OCI-LY3 (cell line): ENCODE results near the gene GNAZ.

ENCODE experiments used
- H2AFZ ChIP-seq: fragments of 200-600, 300-600 bp; shearing (Covaris generic); 2 replicates; pipeline ENCODE4 v1.6.0; 2014; ENCODE audit warnings: antibody characterized with exemption, low read depth, low read length
- H3K27ac ChIP-seq: fragments of 200-600, 300-600 bp; sonication (generic); 2 replicates; pipeline ENCODE4 v1.5.1; 2014; ENCODE audit warnings: mild to moderate bottlenecking, low read length, moderate library complexity, mixed read lengths
- H3K27me3 ChIP-seq: fragments of 200-600, 300-600 bp; sonication (generic); 2 replicates; pipeline ENCODE4 v1.6.1; 2014; ENCODE audit warnings: low read depth, low read length, mixed read lengths
- H3K36me3 ChIP-seq: fragments of 200-600, 300-600 bp; sonication (generic); replicated peaks from 2 replicates; pipeline ENCODE3; 2014; ENCODE audit warnings: low read depth, low read length, mixed read lengths
- H3K4me1 ChIP-seq: fragments of 300-600, 200-600 bp; sonication (generic); 2 replicates; pipeline ENCODE4 v1.6.1; 2014; ENCODE audit warnings: low read length, mixed read lengths
- H3K4me2 ChIP-seq: fragments of 200-600, 300-600 bp; sonication (generic); 2 replicates; pipeline ENCODE4 v1.6.1; 2014; ENCODE audit warnings: low read length, mixed read lengths
- H3K4me3 ChIP-seq: fragments of 300-600, 200-600 bp; sonication (generic); 2 replicates; pipeline ENCODE4 v1.5.1; 2014; ENCODE audit warnings: antibody characterized with exemption, mild to moderate bottlenecking, low read length, moderate library complexity
- H3K79me2 ChIP-seq: fragments of 300-600, 200-600 bp; shearing (Covaris generic); 2 replicates; pipeline ENCODE4 v1.6.1; 2014; ENCODE audit warnings: mild to moderate bottlenecking, low read length, mixed read lengths
- H3K9ac ChIP-seq: fragments of 300-600, 200-600 bp; shearing (Covaris generic); 2 replicates; pipeline ENCODE4 v1.6.0; 2014; ENCODE audit warnings: mild to moderate bottlenecking, low read length, moderate library complexity
- H3K9me3 ChIP-seq: fragments of 200-600, 300-600 bp; shearing (Covaris generic); 2 replicates; pipeline ENCODE4 v1.6.1; 2014; ENCODE audit warnings: low read length, mixed read lengths; ENCODE audit not compliant: insufficient read depth
- H4K20me1 ChIP-seq: fragments of 200-600, 300-600 bp; sonication (generic); 2 replicates; pipeline ENCODE4 v1.6.1; 2016; ENCODE audit warnings: low read length, mixed read lengths; ENCODE audit not compliant: insufficient read depth
- CTCF ChIP-seq: fragments of 200-600, 300-600 bp; sonication (generic); IDR thresholded peaks from 2 replicates; pipeline ENCODE4 v1.5.1; 2014; ENCODE audit warnings: antibody characterized with exemption, low read length, low read depth
- EZH2phosphoT487 ChIP-seq: fragments of 200-600 bp; shearing (Covaris generic); IDR thresholded peaks from 2 replicates; pipeline ENCODE4 v1.6.1; 2018; ENCODE audit warnings: antibody characterized with exemption, mixed run types, low read depth

GNAZ gene

GRCh38 chr22:23150762-23151161, 80.4 kb downstream of the GNAZ start:
- Histone ChIP-seq H2AFZ (no peak overlapping the region), H3K27me3 (no peaks in the 10 kb centered on the region), H3K9me3 (no peaks in the 10 kb centered on the region), H4K20me1 (no peaks in the 10 kb centered on the region), H3K9ac (no peak overlapping the region), H3K27ac (no peak overlapping the region), H3K79me2 (no peaks in the 10 kb centered on the region), H3K4me1 (peaks cover 10% of the 10 kb centered on the region), H3K4me3 (no peak overlapping the region), H3K36me3 (no peaks in the 10 kb centered on the region), H3K4me2 (no peak overlapping the region)
- TF ChIP-seq EZH2phosphoT487 (no peak), CTCF (no peak)

DNA sequence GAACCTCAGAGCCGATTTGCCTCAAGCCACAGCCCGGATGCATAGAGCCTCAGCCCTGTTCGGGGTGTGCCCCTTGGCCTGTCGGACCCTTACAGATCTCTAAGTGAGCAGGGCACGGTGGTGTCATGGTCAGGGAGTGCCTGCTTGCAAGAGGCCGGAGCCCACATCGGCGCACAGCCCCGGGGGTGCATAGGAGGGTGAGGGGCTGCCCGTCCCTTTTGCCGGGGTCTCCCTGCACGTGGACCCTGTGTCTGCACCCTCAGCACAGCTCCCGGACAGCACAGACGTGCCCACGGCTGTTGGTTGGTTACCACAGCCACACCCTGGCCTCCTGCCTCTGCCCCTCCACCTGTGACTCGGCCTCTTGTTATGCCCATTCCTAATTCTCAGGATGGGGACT, 81.5 kb downstream of the GNAZ start:
- Histone ChIP-seq H3K27me3 (no peaks in the 10 kb centered on the region), H3K79me2 (no peaks in the 10 kb centered on the region), H4K20me1 (no peaks in the 10 kb centered on the region), H3K27ac (no peak overlapping the region), H3K4me1 (peaks cover 15% of the 10 kb centered on the region), H3K4me2 (no peak overlapping the region), H3K9me3 (no peaks in the 10 kb centered on the region), H3K9ac (no peak overlapping the region), H3K4me3 (no peak overlapping the region), H2AFZ (no peak overlapping the region), H3K36me3 (no peaks in the 10 kb centered on the region)
- no peak for TF ChIP-seq CTCF

GRCh38 chr22:23152238-23153114, 82.2 kb downstream of the GNAZ start:
- TF ChIP-seq EZH2phosphoT487 (no peak), CTCF (no peak)
- Histone ChIP-seq H3K9ac (no peak overlapping the region), H3K79me2 (no peaks in the 10 kb centered on the region), H4K20me1 (no peaks in the 10 kb centered on the region), H3K27me3 (no peaks in the 10 kb centered on the region), H3K4me3 (no peak overlapping the region), H3K36me3 (no peaks in the 10 kb centered on the region), H3K4me1 (peaks cover 21% of the 10 kb centered on the region), H3K27ac (no peak overlapping the region), H2AFZ (peak overlapping the region; percentile 74), H3K4me2 (peak overlapping the region; percentile 50), H3K9me3 (no peaks in the 10 kb centered on the region)

DNA sequence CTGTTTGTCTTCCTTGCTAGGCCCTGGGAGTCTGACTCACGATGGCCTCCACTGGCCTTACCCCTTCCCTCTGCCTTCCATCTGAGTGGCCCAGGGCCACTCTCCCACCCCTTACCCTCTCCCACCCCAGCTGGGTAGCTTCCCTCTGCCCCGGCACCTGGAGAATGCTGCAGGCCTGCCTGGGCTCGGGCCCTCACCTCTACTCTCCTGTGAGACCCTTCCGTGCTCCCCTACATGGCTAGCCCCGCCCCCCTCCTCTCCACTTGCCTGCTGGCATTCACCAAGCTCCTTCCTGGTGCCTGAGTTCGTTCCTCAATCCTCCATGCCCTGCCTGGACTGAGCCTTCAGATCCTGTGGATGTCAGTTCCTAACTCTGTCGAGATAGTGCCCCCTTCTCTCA, 83.7 kb downstream of the GNAZ start:
- Histone ChIP-seq H3K4me3 (no peak overlapping the region), H3K79me2 (no peaks in the 10 kb centered on the region), H3K9me3 (no peaks in the 10 kb centered on the region), H3K4me1 (peaks cover 22% of the 10 kb centered on the region), H3K4me2 (no peak overlapping the region), H3K9ac (no peak overlapping the region), H3K27ac (no peak overlapping the region), H2AFZ (no peak overlapping the region), H4K20me1 (no peaks in the 10 kb centered on the region), H3K36me3 (no peaks in the 10 kb centered on the region), H3K27me3 (no peaks in the 10 kb centered on the region)
- TF ChIP-seq EZH2phosphoT487 = no peak
